CD4-positive, CD25-positive, alpha-beta regulatory T cell (primary cell): ENCODE measurements around the gene S100A14. TPM values are rescaled to one million over a fixed set of nuclear protein-coding genes. Genes with fewer than 3 reads are reported as not detected.
A peak's percentile ranks its signal among the peaks of the same experiment; 100 is the strongest.

Experiments
- ATAC-seq, 2 donors: fragments of 150-1000 bp; cut with Tn5 transposase; one replicate each; pipeline ENCODE4 v1.10.0; 2021; ENCODE audit warnings: low read depth in 2 of 2, moderate number of reproducible peaks in 2 of 2, moderate library complexity in 1 of 2
- DNase-seq, 3 donors: peaks; one replicate each; pipeline versions ENCODE4 v3.0.0 to v3.0.0-alpha.2; 2012 to 2022; ENCODE audit warnings: mixed read lengths in 1 of 3
- H3K27ac ChIP-seq: one replicate; pipeline ENCODE4 v1.7.0; 2013; ENCODE audit warnings: mild to moderate bottlenecking, low read length; ENCODE audit not compliant: insufficient read depth, poor library complexity, severe bottlenecking
- H3K27me3 ChIP-seq: one replicate; pipeline ENCODE4 v1.7.0; 2013; ENCODE audit warnings: low read length; ENCODE audit not compliant: control insufficient read depth, insufficient read depth
- H3K36me3 ChIP-seq: one replicate; pipeline ENCODE4 v1.7.0; 2013; ENCODE audit warnings: mild to moderate bottlenecking, low read length, moderate library complexity; ENCODE audit not compliant: control insufficient read depth, insufficient read depth
- H3K4me1 ChIP-seq: 2 replicates; pipeline ENCODE4 v1.7.0; 2013; ENCODE audit warnings: mild to moderate bottlenecking, low read length; ENCODE audit not compliant: insufficient read depth, control insufficient read depth, poor library complexity, severe bottlenecking
- H3K4me3 ChIP-seq: one replicate; pipeline ENCODE4 v1.7.0; 2013; ENCODE audit warnings: low read depth, mild to moderate bottlenecking, low read length, moderate library complexity
- H3K9me3 ChIP-seq, 2 experiments: 1 replicate in 1 of 2; 2 replicates in 1 of 2; pipeline ENCODE4 v1.7.0; 2013; ENCODE audit warnings: low read length in 2 of 2, mild to moderate bottlenecking in 1 of 2, moderate library complexity in 1 of 2; ENCODE audit not compliant: control insufficient read depth in 2 of 2
- H3K27ac Mint-ChIP-seq, 3 donors: one replicate each; pipeline ENCODE4 v1.8.0; 2020 to 2022; ENCODE audit warnings: mild to moderate bottlenecking in 3 of 3, mixed read lengths in 3 of 3, moderate library complexity in 2 of 3
- H3K27me3 Mint-ChIP-seq: one replicate; pipeline ENCODE4 v1.8.0; 2022; ENCODE audit warnings: mild to moderate bottlenecking, mixed read lengths
- H3K36me3 Mint-ChIP-seq: one replicate; pipeline ENCODE4 v1.8.0; 2020; ENCODE audit warnings: mixed read lengths
- H3K4me1 Mint-ChIP-seq, 4 donors: one replicate each; pipeline ENCODE4 v1.8.0; 2020 to 2022; ENCODE audit warnings: mixed read lengths in 4 of 4, mild to moderate bottlenecking in 1 of 4
- H3K4me3 Mint-ChIP-seq, 4 donors: one replicate each; pipeline ENCODE4 v1.8.0; 2020 to 2022; ENCODE audit warnings: mild to moderate bottlenecking in 4 of 4, mixed read lengths in 4 of 4, moderate library complexity in 3 of 4
- H3K9me3 Mint-ChIP-seq, 7 donors: one replicate each; pipeline ENCODE4 v1.8.0; 2020 to 2022; ENCODE audit warnings: mixed read lengths in 7 of 7, mild to moderate bottlenecking in 3 of 7, moderate library complexity in 2 of 7
- polyA plus RNA-seq, 4 donors: library from polyadenylated mRNA; unstranded; fragments of 300-500 nt; fragmentation: Illumina TruSeq; gene quantifications; one replicate each; pipeline ENCODE4 v1.2.3, GENCODE V29; 2021
- total RNA-seq: library from RNA; stranded (reverse); gene quantifications from one replicate; pipeline ENCODE4 v1.2.3, GENCODE V29; 2022

S100A14 gene
- total and polyA plus RNA-seq, 5 donors from 2014 or later, result not detected

- no peaks in the 10 kb centered on the region for H3K27me3 ChIP-seq
- H3K27ac Mint-ChIP-seq, result no peak overlapping the region
- no peak overlapping the region for H3K4me3 ChIP-seq
- H3K27ac ChIP-seq, result no peak overlapping the region
- H3K36me3 Mint-ChIP-seq, result no peaks in the 10 kb centered on the region
- no peaks in the 10 kb centered on the region for H3K27me3 Mint-ChIP-seq
- no peaks in the 10 kb centered on the region for H3K4me1 ChIP-seq
- DNase-seq, result no peak
- no peaks in the 10 kb centered on the region for H3K9me3 Mint-ChIP-seq
- H3K9me3 ChIP-seq, result no peaks in the 10 kb centered on the region
- no peaks in the 10 kb centered on the region for H3K4me1 Mint-ChIP-seq
- no peaks in the 10 kb centered on the region for H3K36me3 ChIP-seq
- H3K4me3 Mint-ChIP-seq, result no peak overlapping the region
- no peak for ATAC-seq
Observed at GRCh38 chr1:153612111-153612754, 3.9 kb downstream of the S100A14 start.

- Mint-ChIP-seq H3K27ac (no peak overlapping the region), H3K27me3 (peaks cover 8% of the 10 kb centered on the region), H3K9me3 (no peaks in the 10 kb centered on the region), H3K4me1 (no peaks in the 10 kb centered on the region), H3K4me3 (no peak overlapping the region), H3K36me3 (no peaks in the 10 kb centered on the region)
- H3K9me3 ChIP-seq, result no peaks in the 10 kb centered on the region
- no peaks in the 10 kb centered on the region for H3K36me3 ChIP-seq
- no peak overlapping the region for H3K27ac ChIP-seq
- DNase-seq (no peak), ATAC-seq (no peak)
- no peaks in the 10 kb centered on the region for H3K4me1 ChIP-seq
- no peaks in the 10 kb centered on the region for H3K27me3 ChIP-seq
- H3K4me3 ChIP-seq, result no peak overlapping the region
Observed at GRCh38 chr1:153611356-153611755, 4.8 kb downstream of the S100A14 start.

GRCh38 chr1:153610811-153611301 is 5.3 kb downstream of the S100A14 start:
- Histone ChIP-seq H3K9me3 (no peaks in the 10 kb centered on the region), H3K4me3 (no peak overlapping the region), H3K27me3 (no peaks in the 10 kb centered on the region), H3K36me3 (no peaks in the 10 kb centered on the region), H3K4me1 (no peaks in the 10 kb centered on the region), H3K27ac (no peak overlapping the region)
- no peak overlapping the region for H3K27ac Mint-ChIP-seq
- ATAC-seq (no peak), DNase-seq (no peak)
- H3K4me3 Mint-ChIP-seq, result no peak overlapping the region
- no peaks in the 10 kb centered on the region for H3K4me1 Mint-ChIP-seq
- H3K9me3 Mint-ChIP-seq, result no peaks in the 10 kb centered on the region
- no peaks in the 10 kb centered on the region for H3K36me3 Mint-ChIP-seq
- H3K27me3 Mint-ChIP-seq, result peaks cover 8% of the 10 kb centered on the region

- H3K9me3 Mint-ChIP-seq, result no peaks in the 10 kb centered on the region
- H3K36me3 ChIP-seq, result no peaks in the 10 kb centered on the region
- DNase-seq, result no peak
- no peaks in the 10 kb centered on the region for H3K4me1 Mint-ChIP-seq
- no peak for ATAC-seq
- H3K27ac Mint-ChIP-seq, result peak overlapping the region in 1 of 3 donors; percentile 35
- H3K36me3 Mint-ChIP-seq, result no peaks in the 10 kb centered on the region
- no peak overlapping the region for H3K4me3 ChIP-seq
- H3K4me1 ChIP-seq, result no peaks in the 10 kb centered on the region
- peaks cover 9% of the 10 kb centered on the region for H3K27me3 Mint-ChIP-seq
- H3K4me3 Mint-ChIP-seq, result no peak overlapping the region
- H3K27me3 ChIP-seq, result no peaks in the 10 kb centered on the region
- no peaks in the 10 kb centered on the region for H3K9me3 ChIP-seq
- no peak overlapping the region for H3K27ac ChIP-seq
Observed at GRCh38 chr1:153610334-153610733, 5.8 kb downstream of the S100A14 start.

GRCh38 chr1:153609585-153609907 is 6.6 kb downstream of the S100A14 start:
- Mint-ChIP-seq H3K27me3 (peaks cover 16% of the 10 kb centered on the region), H3K4me1 (no peaks in the 10 kb centered on the region), H3K9me3 (no peaks in the 10 kb centered on the region), H3K36me3 (no peaks in the 10 kb centered on the region), H3K4me3 (no peak overlapping the region), H3K27ac (peak overlapping the region in 1 of 3 donors; percentile 35)
- Histone ChIP-seq H3K4me3 (no peak overlapping the region), H3K9me3 (no peaks in the 10 kb centered on the region), H3K27ac (no peak overlapping the region), H3K36me3 (no peaks in the 10 kb centered on the region), H3K4me1 (no peaks in the 10 kb centered on the region), H3K27me3 (no peaks in the 10 kb centered on the region)
- ATAC-seq (no peak), DNase-seq (no peak)

GRCh38 chr1:153608742-153609584 is 7.2 kb downstream of the S100A14 start:
- Mint-ChIP-seq H3K9me3 (no peaks in the 10 kb centered on the region), H3K4me1 (no peaks in the 10 kb centered on the region)
- no peak for DNase-seq

GRCh38 chr1:153608089-153608682 is 7.9 kb downstream of the S100A14 start:
- H3K9me3 ChIP-seq, result no peaks in the 10 kb centered on the region
- H3K4me3 ChIP-seq, result no peak overlapping the region
- no peaks in the 10 kb centered on the region for H3K4me1 Mint-ChIP-seq
- H3K4me1 ChIP-seq, result no peaks in the 10 kb centered on the region
- H3K27ac ChIP-seq, result no peak overlapping the region
- ATAC-seq (no peak), DNase-seq (no peak)
- peaks cover 23% of the 10 kb centered on the region for H3K27me3 Mint-ChIP-seq
- no peaks in the 10 kb centered on the region for H3K27me3 ChIP-seq
- H3K36me3 ChIP-seq, result no peaks in the 10 kb centered on the region
- H3K36me3 Mint-ChIP-seq, result no peaks in the 10 kb centered on the region
- no peak overlapping the region for H3K27ac Mint-ChIP-seq
- peaks cover 0 to 2% (median 0%) of the 10 kb centered on the region in 7 donors for H3K9me3 Mint-ChIP-seq
- H3K4me3 Mint-ChIP-seq, result no peak overlapping the region

More at GRCh38 chr1:153608742-153609584, 7.2 kb downstream of the S100A14 start:
- Mint-ChIP-seq H3K4me3 (no peak overlapping the region), H3K27me3 (peaks cover 17% of the 10 kb centered on the region), H3K27ac (peak overlapping the region in 1 of 3 donors; percentile 35), H3K36me3 (no peaks in the 10 kb centered on the region)
- no peaks in the 10 kb centered on the region for H3K4me1 ChIP-seq
- no peak for ATAC-seq
- no peaks in the 10 kb centered on the region for H3K27me3 ChIP-seq
- no peak overlapping the region for H3K4me3 ChIP-seq
- no peaks in the 10 kb centered on the region for H3K9me3 ChIP-seq
- H3K27ac ChIP-seq, result no peak overlapping the region
- no peaks in the 10 kb centered on the region for H3K36me3 ChIP-seq
